Uterus (tissue), 4 donors: ENCODE measurements around the gene PLCL2. TPM values are rescaled to one million over a fixed set of nuclear protein-coding genes. Genes with fewer than 3 reads are reported as not detected.

Experiments
- DNase-seq, 2 donors: peaks; one replicate each; pipeline ENCODE4 v3.0.0-alpha.2; 2019 to 2020
- H3K27ac ChIP-seq, 2 donors: fragments of 200-600 bp; sonication (generic); 1 replicate in 1 of 2; 2 replicates in 1 of 2; pipeline ENCODE4 v1.5.1; 2016 to 2018
- H3K27me3 ChIP-seq, 2 donors: fragments of 200-600 bp; sonication (generic); one replicate each; pipeline ENCODE4 v1.5.1; 2018 to 2019; ENCODE audit warnings: control low read depth in 1 of 2
- H3K36me3 ChIP-seq, 2 donors: fragments of 200-600 bp; sonication (generic); one replicate each; pipeline ENCODE4 v1.5.1; 2019; ENCODE audit warnings: control low read depth in 1 of 2
- H3K4me1 ChIP-seq, 2 donors: fragments of 200-600 bp; sonication (generic); one replicate each; pipeline ENCODE4 v1.5.1; 2018 to 2019; ENCODE audit warnings: control low read depth in 1 of 2
- H3K4me3 ChIP-seq, 2 donors: fragments of 200-600 bp; sonication (generic); 1 replicate in 1 of 2; 2 replicates in 1 of 2; pipeline ENCODE4 v1.5.1; 2018 to 2019; ENCODE audit warnings: mild to moderate bottlenecking in 1 of 2
- H3K9me3 ChIP-seq, 2 donors: fragments of 200-600 bp; sonication (generic); one replicate each; pipeline ENCODE4 v1.5.1; 2019; ENCODE audit warnings: control low read depth in 1 of 2
- POLR2A ChIP-seq, 2 donors: fragments of 450-650 bp; IDR thresholded peaks; one replicate each; pipeline ENCODE4 v1.6.1; 2016; ENCODE audit warnings: antibody characterized with exemption in 2 of 2, mild to moderate bottlenecking in 1 of 2, moderate library complexity in 1 of 2
- intact Hi-C: fragments of 100-400 bp; cut with DNase I; formaldehyde crosslinking; loops from one replicate; pipeline ENCODE4 v1.15.1; 2023; ENCODE audit warnings: low total_unique reads
- total RNA-seq, 4 donors: library from RNA; depleted of rRNA in 3 of 4; stranded (reverse); fragments of >200 nt in 3 of 4; gene quantifications; one replicate each; pipeline versions ENCODE4 v1.1.0 to v1.2.4, GENCODE V29; 2014 to 2023
- TF ChIP-seq, protein P1 (sequence below), 4 experiments: fragments of 200-600 bp in 2 of 4; fragments of 450-650 bp in 2 of 4; sonication (generic) in 2 of 4; IDR thresholded peaks; one replicate each; pipeline ENCODE4 v1.5.1; 2016 to 2019; ENCODE audit warnings: antibody characterized with exemption in 4 of 4, mild to moderate bottlenecking in 2 of 4, moderate library complexity in 1 of 4
- donor health status: DM: yes; HTN: yes; CAD: no.

PLCL2 gene
- total RNA-seq, 4 donors from 2014 or later = 9.7 to 63.0 (median 19.5) TPM

DNA sequence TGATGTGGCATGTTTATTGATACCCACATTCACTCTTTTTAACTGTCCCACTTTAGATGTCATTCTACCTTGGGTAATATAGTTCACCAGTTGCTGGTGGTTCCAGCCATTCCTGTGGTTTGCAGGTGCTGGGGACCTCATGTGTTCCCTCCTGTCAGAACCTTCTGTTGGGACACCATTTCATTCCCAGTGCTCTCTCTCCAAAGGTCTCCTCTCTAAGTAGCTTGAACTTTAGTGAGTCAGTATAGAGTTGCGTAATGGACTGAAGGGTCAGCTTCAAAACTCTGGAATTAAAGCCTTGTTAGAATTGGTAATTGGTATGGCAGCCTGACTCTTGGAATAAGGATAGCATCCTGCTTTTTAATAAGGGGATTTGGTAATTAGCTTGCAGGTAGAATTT is 108.5 kb downstream of the PLCL2 start:
- Histone ChIP-seq H3K4me1 (no peaks in the 10 kb centered on the region), H3K27me3 (no peaks in the 10 kb centered on the region), H3K27ac (no peak overlapping the region), H3K36me3 (no peaks in the 10 kb centered on the region), H3K9me3 (no peaks in the 10 kb centered on the region), H3K4me3 (no peak overlapping the region)
- intact Hi-C loops = no loop called here
- no peak for DNase-seq
- TF ChIP-seq, protein P1, sequence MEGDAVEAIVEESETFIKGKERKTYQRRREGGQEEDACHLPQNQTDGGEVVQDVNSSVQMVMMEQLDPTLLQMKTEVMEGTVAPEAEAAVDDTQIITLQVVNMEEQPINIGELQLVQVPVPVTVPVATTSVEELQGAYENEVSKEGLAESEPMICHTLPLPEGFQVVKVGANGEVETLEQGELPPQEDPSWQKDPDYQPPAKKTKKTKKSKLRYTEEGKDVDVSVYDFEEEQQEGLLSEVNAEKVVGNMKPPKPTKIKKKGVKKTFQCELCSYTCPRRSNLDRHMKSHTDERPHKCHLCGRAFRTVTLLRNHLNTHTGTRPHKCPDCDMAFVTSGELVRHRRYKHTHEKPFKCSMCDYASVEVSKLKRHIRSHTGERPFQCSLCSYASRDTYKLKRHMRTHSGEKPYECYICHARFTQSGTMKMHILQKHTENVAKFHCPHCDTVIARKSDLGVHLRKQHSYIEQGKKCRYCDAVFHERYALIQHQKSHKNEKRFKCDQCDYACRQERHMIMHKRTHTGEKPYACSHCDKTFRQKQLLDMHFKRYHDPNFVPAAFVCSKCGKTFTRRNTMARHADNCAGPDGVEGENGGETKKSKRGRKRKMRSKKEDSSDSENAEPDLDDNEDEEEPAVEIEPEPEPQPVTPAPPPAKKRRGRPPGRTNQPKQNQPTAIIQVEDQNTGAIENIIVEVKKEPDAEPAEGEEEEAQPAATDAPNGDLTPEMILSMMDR (IDR thresholded peaks at IDR 0.05) = no peak
- TF ChIP-seq POLR2A (IDR thresholded peaks at IDR 0.05) = no peak

DNA sequence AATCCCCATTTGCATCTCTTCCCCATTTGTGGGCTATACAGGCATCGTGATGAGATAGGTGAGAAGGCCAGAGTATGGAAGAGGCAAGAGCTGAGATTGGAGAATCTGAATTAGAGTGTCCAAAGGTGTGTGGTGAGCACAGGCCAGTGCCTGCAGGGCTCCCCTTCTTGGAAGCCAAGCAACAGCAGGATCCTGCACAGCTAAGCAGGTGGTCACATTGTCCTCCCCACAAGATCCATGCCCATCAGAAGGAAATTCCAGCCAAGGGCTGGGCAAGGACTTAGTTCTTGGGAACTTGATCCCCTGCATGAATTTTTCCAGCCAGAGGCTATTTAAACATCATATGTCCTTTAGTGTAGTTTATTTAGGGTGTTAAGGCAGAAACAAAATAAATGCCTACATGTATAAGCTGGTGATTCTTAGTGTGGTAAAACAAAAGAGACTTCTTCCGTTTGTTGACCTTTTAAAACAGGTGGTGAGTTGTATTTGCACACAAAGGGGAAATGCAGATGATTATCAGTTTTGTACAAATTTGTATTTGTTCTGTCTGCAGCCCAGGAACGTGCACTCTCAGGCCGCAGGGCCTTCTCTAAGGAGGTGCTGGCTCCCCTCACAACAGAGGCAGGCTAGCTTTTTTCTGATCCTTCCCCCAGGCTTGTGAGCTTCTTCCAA is 110.2 kb downstream of the PLCL2 start:
- Histone ChIP-seq H3K4me3 (no peak overlapping the region), H3K27ac (no peak overlapping the region), H3K27me3 (no peaks in the 10 kb centered on the region), H3K4me1 (no peaks in the 10 kb centered on the region), H3K9me3 (no peaks in the 10 kb centered on the region), H3K36me3 (no peaks in the 10 kb centered on the region)
- intact Hi-C loops = no loop called here
- no peak for DNase-seq
- no peak for TF ChIP-seq POLR2A (IDR thresholded peaks at IDR 0.05)
- TF ChIP-seq, protein P1 (IDR thresholded peaks at IDR 0.05) = no peak

DNA sequence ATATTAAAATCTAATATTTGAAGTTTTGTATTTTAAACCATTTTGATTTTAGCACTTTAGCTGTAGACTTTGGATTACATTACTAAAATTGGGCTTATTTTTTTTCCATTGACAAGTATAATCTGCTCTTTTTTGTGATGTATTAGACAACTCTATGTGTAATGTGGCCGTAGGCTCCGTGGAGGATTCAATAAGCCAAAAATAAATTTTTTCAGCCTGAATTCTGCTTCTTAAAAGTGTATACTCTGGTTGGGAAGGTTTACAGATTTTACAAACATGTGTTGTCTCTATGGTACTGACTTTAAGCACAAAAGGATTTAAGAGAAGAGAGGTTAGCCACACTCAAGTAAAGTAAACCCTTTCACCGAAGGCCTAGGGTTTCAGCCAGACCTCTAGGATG is 110.8 kb downstream of the PLCL2 start:
- Histone ChIP-seq H3K36me3 (no peaks in the 10 kb centered on the region), H3K9me3 (no peaks in the 10 kb centered on the region), H3K27ac (no peak overlapping the region), H3K27me3 (no peaks in the 10 kb centered on the region), H3K4me3 (no peak overlapping the region), H3K4me1 (no peaks in the 10 kb centered on the region)
- DNase-seq = no peak
- TF ChIP-seq POLR2A (IDR thresholded peaks at IDR 0.05) = no peak
- TF ChIP-seq, protein P1 (IDR thresholded peaks at IDR 0.05) = no peak
- intact Hi-C loops = no loop called here

DNA sequence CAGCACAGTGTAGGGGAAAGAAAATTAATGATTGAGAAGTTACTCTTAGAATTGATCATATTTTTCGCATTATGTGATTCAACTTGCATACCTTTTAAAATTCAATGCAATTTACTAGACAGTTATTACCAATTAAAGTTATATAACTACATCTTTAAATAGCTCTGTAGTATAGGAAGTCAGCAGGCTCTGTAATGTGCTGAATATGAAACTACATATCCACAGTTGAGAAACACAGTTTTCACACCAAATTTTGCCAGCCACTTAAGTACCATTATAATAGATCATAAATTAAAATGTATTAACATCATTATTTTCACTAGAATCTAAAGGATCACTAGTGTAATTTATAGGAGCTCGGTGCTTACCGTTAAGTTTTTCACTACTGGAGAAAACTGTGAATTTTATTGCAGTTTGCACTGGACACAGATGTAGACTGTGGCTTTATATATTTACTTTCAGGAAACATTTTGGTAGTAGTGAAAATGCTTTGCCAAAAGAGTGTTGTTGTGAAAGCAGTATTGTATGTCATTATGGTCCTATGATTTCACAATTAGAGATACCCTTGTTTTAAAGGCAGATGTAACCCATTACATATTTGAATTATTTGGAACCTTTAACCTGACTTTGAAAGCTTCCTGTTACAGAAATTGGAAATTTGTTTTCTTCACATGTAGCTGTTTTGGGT is 113.6 kb downstream of the PLCL2 start:
- no peak for DNase-seq
- no peaks in the 10 kb centered on the region for H3K27me3 ChIP-seq
- intact Hi-C loops = no loop called here
- H3K4me1 ChIP-seq = no peaks in the 10 kb centered on the region
- TF ChIP-seq POLR2A (IDR thresholded peaks at IDR 0.05) = no peak
- TF ChIP-seq, protein P1 (IDR thresholded peaks at IDR 0.05) = no peak
- no peaks in the 10 kb centered on the region for H3K9me3 ChIP-seq
- H3K36me3 ChIP-seq = no peaks in the 10 kb centered on the region
- no peak overlapping the region for H3K4me3 ChIP-seq
- H3K27ac ChIP-seq = no peak overlapping the region

DNA sequence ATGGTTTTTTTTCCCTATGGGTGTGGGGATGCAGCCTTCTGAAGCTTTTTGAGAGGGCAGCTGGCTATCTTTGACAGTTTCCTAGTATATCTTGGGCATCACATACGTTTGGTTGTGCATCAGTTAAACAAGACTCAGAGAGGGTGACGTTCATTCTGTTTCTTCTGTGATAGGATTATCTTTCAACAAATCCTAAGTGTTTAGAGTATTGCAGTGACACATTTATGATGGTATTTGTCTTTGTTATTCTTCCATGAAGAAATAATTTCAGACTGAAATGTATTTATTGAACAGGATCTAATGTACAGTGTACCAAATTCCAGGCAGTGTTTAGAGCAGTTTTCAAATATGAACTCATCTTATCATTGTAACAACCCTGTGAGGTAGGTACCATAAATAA is 114.4 kb downstream of the PLCL2 start:
- Histone ChIP-seq H3K27ac (no peak overlapping the region), H3K4me3 (no peak overlapping the region)
- intact Hi-C loops = no loop called here

More for the DNA sequence above, 114.4 kb downstream of the PLCL2 start:
- TF ChIP-seq, protein P1 (IDR thresholded peaks at IDR 0.05) = no peak
- TF ChIP-seq POLR2A (IDR thresholded peaks at IDR 0.05) = no peak
- DNase-seq = no peak
- H3K4me1 ChIP-seq = no peaks in the 10 kb centered on the region
- H3K9me3 ChIP-seq = no peaks in the 10 kb centered on the region
- H3K27me3 ChIP-seq = no peaks in the 10 kb centered on the region
- no peaks in the 10 kb centered on the region for H3K36me3 ChIP-seq
